GM21737 (cell line): ENCODE data around the gene STARD10.
"Not testable (repeated sequence)": the region's sequence is repeated elsewhere in the genome, so short reads cannot be mapped to it uniquely, and the experiment has no call there.

Experiments used
- ATAC-seq: cut with Tn5 transposase; IDR thresholded peaks from one replicate; pipeline ENCODE4 v1.9.1; 2021; ENCODE audit warnings: mild to moderate bottlenecking, moderate library complexity; ENCODE audit not compliant: unreplicated experiment

STARD10 gene

GRCh38 chr11:72808331-72808798 lies 14.5 kb upstream of the STARD10 start:
- no peak for ATAC-seq

GRCh38 chr11:72807792-72808191 lies 13.9 kb upstream of the STARD10 start:
- ATAC-seq: no peak

- ATAC-seq: no peak
Measured at GRCh38 chr11:72807021-72807693, 13.3 kb upstream of the STARD10 start.

- ATAC-seq: not testable (repeated sequence)
Measured at GRCh38 chr11:72806378-72806777, 12.5 kb upstream of the STARD10 start.

GRCh38 chr11:72805216-72805615 lies 11.4 kb upstream of the STARD10 start:
- no peak for ATAC-seq

GRCh38 chr11:72802822-72803221 lies 9.0 kb upstream of the STARD10 start:
- no peak for ATAC-seq

GRCh38 chr11:72799441-72799840 lies 5.6 kb upstream of the STARD10 start:
- no peak for ATAC-seq

- no peak for ATAC-seq
Measured at GRCh38 chr11:72798361-72798760, 4.5 kb upstream of the STARD10 start.

- no peak for ATAC-seq
Measured at GRCh38 chr11:72793076-72793424, 797 bp downstream of the STARD10 start.

GRCh38 chr11:72792437-72793021 lies 1.3 kb downstream of the STARD10 start:
- ATAC-seq: no peak

GRCh38 chr11:72791228-72791627 lies 2.6 kb downstream of the STARD10 start:
- not testable (repeated sequence) for ATAC-seq

- no peak for ATAC-seq
Measured at GRCh38 chr11:72789493-72790131, 4.2 kb downstream of the STARD10 start.

- ATAC-seq: no peak
Measured at GRCh38 chr11:72788241-72788640, 5.6 kb downstream of the STARD10 start.

GRCh38 chr11:72787216-72788104 lies 6.4 kb downstream of the STARD10 start:
- no peak for ATAC-seq

- ATAC-seq: no peak
Measured at GRCh38 chr11:72786305-72787215, 7.3 kb downstream of the STARD10 start.

GRCh38 chr11:72784662-72785061 lies 9.2 kb downstream of the STARD10 start:
- ATAC-seq: no peak

- no peak for ATAC-seq
Measured at GRCh38 chr11:72783144-72783905, 10.5 kb downstream of the STARD10 start.

GRCh38 chr11:72782081-72782920 lies 11.5 kb downstream of the STARD10 start:
- no peak for ATAC-seq
